ENCODE measurements around the gene ANKS1B.
A peak's percentile ranks its signal among the peaks of the same experiment; 100 is the strongest.
"Not testable (repeated sequence)": the region's sequence is repeated elsewhere in the genome, so short reads cannot be mapped to it uniquely, and the experiment has no call there.

ANKS1B gene

DNA sequence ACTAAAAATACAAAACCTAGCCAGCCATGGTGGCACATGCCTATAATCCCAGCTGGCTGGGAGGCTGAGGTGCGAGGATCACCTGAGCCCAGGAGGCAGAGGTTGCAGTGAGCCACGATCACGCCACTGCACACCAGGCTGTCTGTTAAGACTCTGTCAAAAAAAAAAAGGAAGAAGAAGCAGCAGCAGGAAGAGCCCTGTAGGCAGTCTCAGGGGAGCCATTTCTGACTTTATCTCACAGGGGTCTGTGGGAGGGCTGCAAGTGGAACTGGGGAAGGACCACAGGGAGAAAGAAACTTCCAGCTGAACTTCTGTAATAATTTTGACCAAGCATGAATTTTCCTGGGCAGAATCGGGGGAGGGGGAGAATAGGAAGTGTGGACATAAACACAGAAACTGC lies 304.5 kb downstream of the ANKS1B start:
- DNase-seq, result no peak

DNA sequence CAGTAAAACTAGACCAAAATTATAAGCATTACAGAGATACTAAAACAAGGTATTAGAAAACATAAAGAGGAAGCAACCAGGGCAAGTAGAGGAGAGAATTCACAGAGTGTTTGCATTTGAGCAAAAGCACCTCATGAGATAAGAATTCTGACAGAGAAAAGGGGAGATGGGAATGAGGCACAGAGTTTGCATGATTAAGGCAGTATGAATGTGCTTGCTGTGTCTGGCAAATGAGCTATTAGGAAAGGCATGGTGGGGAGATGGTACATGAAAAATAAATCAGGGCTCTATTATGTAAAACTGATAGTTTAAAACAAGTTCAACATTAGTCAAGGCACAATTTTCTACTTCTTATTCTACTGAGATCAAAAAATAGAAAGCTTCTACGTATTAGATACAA lies 314.1 kb downstream of the ANKS1B start:
- DNase-seq, result no peak

DNA sequence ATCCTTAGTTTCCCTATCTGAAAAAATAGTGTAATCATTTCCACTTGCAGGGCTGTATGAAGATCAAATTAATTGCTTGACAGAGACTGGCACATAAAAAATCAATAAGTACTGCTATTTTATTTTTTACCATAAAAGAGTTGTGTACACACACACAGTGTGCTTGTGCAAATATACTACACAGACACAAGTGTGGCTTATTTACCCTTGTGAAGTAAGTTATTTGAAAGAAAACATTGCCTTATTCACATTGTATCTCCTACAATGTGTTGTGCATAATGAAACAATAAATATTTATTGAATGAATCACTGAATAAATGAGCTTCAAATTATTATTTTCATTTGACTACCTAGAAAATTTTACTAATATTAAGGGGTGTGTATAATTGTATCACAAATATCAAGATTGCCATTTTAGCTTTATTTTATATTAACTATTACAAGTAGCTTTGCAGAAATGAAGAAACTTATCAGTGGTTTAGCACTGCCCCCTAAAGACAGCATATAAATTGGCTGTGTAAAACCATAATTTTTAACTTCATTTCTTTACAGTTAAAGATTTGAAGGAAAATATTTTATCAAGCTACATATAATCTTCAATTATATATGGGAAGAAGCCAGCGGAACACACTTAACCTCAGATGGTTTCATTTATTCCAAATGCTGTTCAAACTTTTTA lies 325.9 kb downstream of the ANKS1B start:
- no peak for DNase-seq

DNA sequence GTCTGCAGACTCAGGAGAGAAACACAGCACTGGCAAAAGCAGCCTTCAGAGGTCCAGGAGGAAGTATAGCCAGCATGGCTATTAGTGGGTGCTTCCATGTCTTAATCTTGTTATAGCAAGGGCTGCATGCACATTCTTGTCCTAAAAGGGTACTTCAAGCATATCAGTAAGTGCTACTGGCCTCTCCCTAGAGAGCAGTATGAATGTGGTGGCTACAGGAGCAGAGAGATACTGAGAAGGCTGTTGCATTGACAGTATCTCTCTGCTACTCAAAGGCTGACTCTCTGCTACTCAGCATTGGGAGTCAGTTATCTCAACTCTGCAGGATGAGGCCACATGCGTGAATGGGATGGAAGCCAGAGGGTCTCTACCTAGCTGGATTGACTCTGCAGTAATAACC lies 335.2 kb downstream of the ANKS1B start:
- DNase-seq, result no peak

DNA sequence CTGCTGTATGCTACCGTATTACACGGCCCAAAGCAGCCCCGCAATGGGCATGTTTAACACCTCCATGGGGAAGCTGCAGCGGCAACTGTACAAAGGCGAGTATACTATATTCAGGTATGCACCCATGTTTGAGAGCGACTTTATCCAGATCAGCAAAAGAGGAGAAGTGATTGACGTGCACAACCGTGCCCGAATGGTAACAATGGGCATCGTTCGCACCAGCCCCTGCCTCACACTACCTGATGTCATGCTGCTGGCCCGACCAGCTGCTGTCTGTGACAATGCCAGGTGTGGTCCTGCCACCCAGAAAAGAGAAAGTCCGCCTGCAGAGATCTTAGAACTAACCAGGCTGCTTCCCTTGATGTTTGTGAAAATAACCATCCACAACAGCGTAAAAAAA lies 336.6 kb downstream of the ANKS1B start:
- no peak for DNase-seq

DNA sequence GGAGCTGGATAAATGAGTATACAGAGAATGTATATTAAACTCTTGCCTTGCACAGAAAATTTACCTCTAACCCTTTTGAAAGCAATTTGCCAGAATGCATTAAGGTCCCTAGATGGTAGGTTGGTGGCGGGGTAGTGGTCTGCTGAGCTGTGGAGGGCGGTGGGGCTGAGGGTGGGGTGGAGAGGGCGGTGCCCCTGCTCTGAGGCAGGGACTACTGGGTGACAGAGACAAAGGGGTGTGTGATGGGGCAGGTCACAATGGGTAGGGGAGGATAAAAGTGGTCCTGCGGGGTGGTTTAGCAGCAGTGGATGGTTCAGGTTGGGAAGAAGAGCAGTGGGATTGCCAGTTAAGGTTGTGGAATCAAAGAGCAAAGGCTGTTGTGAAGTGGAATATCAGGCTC lies 337.3 kb downstream of the ANKS1B start, which contains the start of gene GARIN6:
Gene GARIN6 (plus strand): TSS at position 301 of the 400 bp plus-strand sequence. CDS start 422 bp downstream, outside the sequence.
- no peak for DNase-seq

DNA sequence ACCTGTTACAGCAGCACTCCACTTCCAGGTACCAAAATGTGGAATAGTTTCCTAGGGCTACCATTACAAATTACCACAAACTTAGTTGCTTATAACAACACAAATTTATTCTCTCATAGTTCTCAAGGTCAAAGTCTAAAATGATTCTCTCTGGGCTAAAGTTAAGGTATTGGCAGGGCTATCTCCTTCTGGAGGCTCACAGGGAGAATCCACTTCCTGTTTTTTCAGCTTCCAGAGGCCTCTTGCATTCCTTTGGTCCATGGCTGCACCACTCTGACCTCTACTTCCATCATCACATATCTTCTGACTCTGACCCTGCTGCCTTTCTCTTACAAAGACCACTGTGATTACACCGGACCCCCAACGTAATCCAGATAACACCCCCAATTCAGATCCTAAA lies 340.1 kb downstream of the ANKS1B start:
- no peak for DNase-seq

DNA sequence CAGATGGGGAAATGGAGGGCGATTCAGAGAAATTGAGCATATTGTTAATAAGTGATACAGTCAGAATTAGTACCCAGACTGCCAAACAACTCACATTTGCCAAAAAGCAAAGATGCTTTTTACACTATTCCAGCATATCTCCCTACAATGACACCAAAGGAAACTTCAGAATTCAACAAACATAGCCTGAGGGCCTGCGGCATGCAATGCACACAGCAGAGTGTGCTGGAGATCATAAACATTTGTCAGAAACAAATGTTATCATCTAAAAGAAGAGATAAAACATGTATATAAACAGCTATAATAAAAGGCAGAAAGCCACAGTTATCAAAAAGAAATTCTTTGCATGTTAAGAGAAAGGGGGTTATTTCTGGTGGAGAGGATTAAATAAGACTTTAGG lies 357.3 kb downstream of the ANKS1B start:
- DNase-seq, result no peak

DNA sequence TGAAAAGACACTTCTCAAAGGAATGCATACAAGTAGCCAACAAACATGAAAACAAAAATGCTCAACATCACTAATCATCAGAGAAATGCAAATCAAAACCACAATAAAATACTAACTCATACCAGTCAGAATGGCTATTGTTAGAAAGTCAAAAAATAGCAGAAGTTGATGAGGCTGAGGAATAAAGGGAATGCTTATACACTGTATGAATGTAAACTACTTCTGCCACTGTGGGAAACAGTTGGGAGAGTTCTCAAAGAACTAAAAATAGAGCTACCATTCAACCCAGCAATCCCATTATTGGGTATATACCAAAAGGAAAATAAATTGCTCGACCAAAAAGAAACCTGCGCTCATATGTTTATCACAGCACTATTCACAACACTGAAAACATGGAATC lies 360.1 kb downstream of the ANKS1B start:
- DNase-seq, result not testable (repeated sequence)

DNA sequence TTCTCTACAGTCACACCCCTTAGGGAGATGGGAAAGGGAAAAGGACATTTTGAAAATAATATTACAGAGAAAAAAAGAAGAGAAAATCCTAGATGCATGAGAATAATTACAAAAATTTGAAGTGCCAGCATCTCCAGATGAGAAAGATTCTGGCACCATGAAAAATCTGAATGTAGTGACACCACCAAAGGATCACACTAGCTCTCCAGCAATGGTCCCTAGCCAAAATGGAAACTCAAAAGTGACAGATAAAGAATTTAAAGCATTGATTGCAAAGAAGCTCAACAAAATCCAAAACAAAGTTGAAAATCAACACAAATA lies 364.6 kb downstream of the ANKS1B start:
- no peak for DNase-seq

DNA sequence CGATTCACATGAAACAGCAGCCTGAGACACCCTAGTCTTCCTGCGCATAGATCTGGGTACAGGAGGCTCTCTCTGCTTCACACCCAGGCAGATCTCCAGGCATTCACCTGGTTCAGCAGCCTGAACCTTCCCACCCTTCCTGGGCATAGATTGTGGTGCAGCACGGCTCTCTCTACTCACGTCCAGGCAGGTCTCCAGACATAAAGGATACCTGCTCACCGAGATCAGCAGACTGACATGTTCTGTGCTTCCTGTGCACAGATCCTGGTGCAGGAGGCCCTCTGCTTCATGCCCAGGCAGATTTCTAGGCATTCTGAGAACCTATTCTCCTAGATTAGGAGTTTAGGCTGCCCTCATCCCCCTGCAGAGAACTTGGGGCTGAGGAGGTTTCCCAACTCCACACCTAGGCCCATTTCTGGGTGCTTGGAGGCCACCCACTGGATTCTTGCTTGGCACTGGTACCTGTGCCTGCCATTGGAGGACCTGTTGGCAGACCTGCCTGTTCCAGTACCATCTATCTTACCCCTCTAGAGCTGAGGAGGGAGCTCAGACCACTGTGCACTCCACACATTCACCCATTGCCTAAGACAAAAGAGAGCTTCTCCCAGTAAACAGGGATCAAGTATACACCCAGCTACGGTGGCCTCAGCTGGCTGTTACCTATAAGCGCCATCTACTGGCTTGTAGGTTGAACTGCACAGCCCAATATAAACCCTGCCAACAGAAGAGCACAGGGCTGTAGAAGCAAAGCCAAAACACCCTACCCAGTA lies 365.2 kb downstream of the ANKS1B start:
- DNase-seq, result peak; percentile 40 to 60 (median 48)

DNA sequence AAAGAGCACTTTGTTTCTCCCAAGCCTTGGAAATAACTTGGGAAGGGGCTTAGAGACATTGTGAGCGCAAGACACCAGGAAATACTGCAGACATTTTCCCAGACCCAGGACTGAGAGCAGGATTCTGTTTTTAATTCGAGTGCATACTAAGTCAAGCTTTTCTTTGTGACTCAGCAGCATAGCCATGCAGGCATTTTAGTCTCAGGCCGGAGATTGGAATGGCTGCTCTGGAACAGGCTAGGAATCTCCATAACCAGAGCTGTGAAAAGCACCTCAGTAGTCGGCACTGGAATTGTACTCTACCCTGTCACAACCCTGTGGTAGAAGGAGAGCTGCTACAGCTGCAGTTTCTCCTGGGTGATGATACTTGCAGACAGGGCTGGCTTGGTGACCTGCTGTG lies 366.1 kb downstream of the ANKS1B start:
- no peak for DNase-seq

DNA sequence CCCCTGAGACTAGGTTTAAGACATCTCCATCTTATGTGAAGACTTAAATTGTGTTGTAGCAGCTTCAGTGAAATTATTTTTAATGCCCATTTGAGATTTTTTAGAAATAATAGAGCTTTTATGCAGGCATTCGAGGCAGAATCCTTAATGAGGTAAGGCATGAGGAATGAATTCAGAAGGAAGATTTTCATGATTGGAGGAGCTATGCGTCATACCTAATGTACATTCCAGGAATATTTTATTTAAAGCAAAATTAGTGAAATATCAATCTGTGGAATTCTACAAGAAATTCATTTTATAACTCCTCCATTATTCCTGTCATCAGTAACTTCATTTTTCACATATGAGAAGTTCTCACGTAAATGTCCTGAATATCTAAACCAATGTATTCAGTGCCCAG lies 373.1 kb downstream of the ANKS1B start:
- DNase-seq, result no peak

DNA sequence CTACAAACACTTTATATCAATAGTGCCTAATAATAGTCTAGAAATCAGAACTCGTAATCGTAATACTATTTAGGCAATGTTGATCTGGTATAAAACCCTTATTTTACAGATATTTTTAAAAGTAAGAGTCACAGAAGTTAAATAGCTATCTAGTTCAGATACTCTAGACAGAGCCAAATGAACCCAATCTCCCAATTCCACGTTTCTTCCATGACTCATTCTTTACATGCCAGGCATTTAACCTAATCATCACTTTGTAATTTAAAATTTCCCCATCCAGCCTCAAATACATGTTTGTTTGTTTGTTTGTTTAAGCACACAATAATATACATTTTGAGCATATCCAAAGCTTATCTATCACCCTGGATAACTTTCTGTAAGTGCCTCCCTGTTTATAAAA lies 373.6 kb downstream of the ANKS1B start:
- no peak for DNase-seq

DNA sequence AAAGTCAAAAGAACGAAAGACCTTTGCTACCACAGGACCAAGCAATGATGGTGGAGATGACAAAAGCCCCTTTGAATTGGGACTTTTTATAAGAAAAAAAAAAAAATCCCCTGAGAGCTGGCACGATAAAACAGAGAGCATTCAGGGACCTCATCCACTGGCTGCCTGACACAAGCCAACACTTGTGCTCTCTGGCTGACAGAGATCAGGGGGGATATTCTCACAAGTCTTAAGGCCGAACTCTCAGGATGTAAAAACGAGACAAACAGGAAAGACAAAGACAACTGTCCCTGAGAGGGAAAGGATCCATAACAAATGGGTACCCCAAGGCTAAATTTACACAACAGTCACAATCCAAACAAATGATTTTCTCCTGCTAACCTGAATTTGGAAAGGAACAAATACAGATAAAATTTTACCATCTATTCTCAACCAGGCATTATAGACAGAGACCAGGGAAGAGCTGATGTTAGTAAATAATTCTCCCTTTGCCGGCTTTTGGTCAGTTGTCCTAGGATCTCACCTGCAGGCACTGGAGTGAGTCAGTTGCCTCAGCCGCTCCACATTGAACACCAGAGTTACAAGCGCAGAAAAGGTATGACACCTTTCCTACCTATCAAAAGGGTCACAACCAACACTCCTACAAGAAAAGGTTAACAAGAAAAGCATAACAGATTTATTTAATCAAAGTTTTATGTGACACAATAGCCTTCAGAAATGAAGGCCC lies 375.1 kb downstream of the ANKS1B start:
- DNase-seq, result no peak

DNA sequence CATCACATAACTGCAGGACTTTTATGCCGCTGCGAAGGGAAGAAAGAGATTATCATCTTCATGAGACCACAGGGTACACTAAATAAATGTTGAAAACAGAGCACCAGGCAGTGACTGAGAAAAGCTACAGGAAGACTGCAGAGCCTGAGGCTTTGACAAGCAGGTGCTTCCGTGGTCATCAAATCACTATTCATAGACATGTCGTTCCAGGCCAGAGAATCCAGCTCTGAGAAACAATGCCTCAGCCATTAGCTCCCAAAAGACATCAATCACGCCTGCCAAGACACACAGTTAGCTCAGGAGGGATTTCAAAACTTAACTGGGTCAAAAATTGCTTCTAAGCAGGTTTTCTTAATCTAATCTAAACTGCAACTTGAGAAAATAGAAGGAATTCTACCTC lies 384.3 kb downstream of the ANKS1B start:
- DNase-seq, result no peak

DNA sequence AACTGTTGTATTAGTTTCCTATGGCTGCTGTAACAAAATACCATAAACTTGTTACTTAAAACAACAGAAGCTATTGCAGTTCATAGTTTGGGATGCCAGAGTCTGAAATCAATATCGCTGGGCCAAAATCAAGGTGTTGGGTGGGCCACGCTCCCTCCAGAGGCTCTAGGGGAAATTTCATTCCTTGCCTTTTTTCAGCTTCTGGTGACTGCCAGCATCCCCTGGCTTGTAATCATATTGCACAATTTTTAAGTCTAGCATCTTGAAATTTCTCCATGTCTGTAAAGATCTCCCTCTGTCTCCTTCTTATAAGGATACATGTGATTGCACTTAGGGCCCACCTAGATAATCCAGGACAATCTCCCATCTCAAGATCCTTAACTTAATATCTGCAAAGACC lies 386.0 kb downstream of the ANKS1B start:
- no peak for DNase-seq

DNA sequence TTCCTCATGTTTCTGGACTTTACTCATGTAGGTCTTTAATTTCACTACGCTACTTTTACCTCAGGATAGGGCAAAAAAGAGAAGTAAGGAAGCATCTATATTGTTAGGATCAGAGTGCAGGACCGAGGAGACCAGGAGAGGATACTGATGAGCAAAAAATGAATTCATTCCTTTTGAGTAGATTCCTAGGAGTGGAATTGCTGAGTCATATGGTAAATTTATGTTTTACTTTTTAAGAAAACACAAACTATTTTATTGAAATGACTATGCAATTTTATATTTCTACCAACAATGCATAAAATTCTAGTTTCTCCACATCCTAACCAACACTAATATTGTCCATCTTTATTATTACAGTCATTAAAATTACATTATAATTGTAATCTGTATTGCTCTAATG lies 388.0 kb downstream of the ANKS1B start:
- no peak for DNase-seq

DNA sequence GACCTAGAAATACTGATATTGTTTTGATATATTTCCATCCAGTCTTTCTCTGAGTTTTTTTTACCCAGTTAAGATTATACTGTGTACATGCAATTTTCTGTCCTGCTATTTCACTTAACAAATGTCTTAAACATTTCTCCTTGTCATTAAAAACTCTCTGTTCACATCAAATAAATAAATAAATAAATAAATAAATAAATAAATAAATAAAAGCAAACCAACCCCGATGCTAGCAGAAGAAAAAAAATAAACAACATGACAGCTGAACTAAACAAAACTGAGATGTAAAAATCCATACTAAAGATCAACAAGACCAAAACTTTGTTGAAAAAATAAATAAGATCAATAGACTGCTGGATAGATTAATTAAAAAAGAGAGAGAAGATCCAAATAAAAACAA lies 407.6 kb downstream of the ANKS1B start:
- not testable (repeated sequence) for DNase-seq

DNA sequence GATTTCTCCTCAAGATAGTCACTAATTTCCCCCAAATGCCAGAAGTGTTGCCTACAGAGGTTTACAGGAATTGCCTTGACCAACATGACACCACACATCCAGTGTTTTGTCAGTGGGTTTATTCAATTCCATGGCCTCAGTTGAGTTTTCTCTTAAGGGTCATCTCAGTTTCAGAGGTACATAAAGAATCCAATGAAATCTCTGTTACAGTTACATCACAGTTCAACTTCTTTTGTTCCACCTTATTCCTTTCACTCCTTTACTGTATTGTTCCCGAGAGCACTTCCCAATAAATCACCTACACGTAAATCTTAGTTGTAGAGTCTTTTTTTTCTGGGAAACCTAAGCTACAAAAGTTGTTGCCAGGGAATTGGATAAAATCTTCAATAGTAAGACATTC lies 410.8 kb downstream of the ANKS1B start:
- no peak for DNase-seq

DNA sequence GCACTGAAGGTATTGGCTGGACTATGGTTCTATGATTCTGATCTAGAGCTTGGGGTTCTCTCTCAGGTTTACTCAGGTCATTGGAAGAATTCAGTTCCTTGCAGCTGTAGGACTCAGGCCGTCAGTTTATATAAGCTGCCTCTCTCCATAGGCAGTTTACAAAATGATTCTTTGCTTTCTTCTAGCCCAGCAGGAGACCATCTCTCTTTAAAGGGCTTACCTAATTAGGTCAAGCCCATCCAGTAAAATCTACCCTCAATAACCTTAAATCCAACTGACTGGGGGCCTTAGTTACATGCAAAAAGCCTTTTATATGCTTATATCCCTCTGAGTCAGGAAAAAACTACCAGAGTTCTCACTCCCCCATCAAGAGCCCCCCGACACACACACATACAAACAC lies 417.7 kb downstream of the ANKS1B start:
- no peak for DNase-seq

DNA sequence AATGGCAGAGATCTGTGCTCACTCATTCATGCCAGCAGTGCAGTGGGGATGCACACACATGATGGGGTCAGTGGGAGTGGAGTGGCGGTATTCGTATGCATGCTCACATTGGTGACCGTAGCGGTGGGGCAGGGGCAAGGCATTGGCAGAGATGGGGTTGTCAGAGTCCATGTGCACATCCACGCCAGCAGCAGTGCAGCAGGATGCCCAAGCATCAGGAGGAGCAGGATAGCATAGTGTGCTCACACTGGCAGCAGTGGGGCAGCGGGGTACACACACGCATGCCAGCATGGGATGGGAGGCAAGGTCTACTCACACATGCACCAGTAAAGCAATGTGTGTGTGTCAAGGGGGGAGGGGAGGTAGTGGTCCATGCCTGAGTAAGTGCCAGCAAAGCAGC lies 426.6 kb downstream of the ANKS1B start:
- DNase-seq, result no peak

DNA sequence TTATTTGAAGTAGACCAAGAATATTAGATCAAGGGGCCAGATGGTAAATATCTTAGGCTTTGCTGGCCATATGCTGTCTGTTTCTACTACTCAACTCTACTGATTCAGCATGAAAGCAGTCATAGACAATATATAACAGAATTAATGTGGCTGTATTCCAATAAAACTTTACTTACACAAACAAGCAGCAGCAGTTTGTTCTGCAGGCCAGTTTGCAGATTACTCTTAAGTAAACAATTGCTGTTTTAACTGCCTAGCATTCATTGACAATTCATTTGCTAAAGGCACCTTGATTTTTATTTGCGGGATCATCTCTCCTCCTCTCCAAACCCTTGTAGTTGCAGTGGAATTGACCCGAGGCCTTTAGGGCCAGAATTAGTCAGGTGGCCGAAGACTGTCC lies 431.3 kb downstream of the ANKS1B start:
- no peak for DNase-seq

DNA sequence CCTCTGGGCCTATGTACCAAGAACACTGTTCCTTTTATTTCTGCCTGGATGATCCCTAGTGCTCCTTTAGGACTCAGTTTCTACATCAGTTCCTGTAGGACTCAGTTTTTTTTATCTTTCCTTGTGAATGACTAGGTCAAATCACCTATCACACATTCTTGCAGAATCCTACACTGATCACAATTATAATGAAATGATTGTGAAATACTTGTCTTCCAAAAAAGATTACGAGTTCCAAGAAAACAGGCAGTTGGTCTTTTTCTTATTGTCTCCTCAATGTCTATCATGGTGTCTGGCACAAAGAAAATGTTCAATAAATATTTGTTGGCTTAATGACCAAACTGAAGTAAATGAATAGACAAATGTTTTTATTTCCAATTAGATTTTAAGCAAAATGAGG lies 432.7 kb downstream of the ANKS1B start:
- no peak for DNase-seq

Data from suppressor macrophage treated with lipopolysaccharide for 1 hour (primary cell).